ENCODE data around the gene TXNDC15. TPM values are rescaled to one million over a fixed set of nuclear protein-coding genes. Genes with fewer than 3 reads are reported as not detected.

TXNDC15 gene
- total RNA-seq, 1 experiment from 2014 or later: 47.4 TPM

DNA sequence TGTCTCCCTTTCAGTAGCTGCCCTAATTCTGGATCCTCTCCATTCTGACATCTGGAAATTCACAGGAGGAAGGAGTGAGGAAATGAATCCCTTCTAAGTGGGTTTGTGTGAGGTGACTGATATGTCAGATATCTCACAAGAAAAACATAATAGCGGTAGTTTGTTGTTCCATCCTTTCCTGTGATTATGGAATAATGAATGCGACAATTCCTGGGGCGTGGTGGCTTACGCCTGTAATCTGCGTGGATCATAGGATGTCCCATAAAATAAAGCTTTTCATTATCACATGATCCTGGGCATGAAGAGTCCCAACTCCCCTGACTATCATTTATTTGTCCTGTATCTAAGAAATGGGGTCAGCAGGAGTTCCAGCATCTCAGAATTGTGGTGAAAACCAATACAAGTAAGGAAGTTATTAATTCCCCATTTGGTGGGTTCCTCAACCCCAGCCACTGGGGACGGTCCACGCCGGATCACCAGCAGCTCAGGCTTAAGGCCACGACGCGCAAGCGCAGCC is 28.8 kb upstream of the TXNDC15 start:
- DNase-seq (ENCODE audit: low read depth, low spot score) (no peak), ATAC-seq (peak; percentile 7)
- in situ Hi-C loops (cut with HindIII; ENCODE audit: low pct_unique_long_range_greater_than_20kb, low sequenced_read_pairs) (no loop called here), intact Hi-C loops (cut with micrococcal nuclease; ENCODE audit: unreplicated experiment) (no loop called here)
- H3K27ac ChIP-seq (ENCODE audit: low read length): peak overlapping the region; percentile 94
- H3K4me3 ChIP-seq (ENCODE audit: low read depth in 2 of 2, low read length in 2 of 2): peak overlapping the region; percentile 73 to 88
- ChIA-PET CTCF (no interaction called here), POLR2A (interaction anchor here (0.5 to 1.0 kb wide), 3 partner anchors 59 to 258 kb away, joined by 3 to 7 read pairs (median 4); partner anchors contain the start of gene PCBD2)
- H3K9me3 ChIP-seq (ENCODE audit: control insufficient read depth, insufficient read depth, low read depth, low read length): no peaks in the 10 kb centered on the region
- peaks cover 6% of the 10 kb centered on the region for H3K36me3 ChIP-seq (ENCODE audit: control insufficient read depth, insufficient read depth, low read length)
- no peaks in the 10 kb centered on the region for H3K27me3 ChIP-seq (ENCODE audit: control insufficient read depth, insufficient read depth, low read length)
- BruUV-seq (replicated peaks): no TSS peak
- H3K4me1 ChIP-seq (ENCODE audit: control insufficient read depth, insufficient read depth, low read length): peaks cover 10% of the 10 kb centered on the region
- TF ChIP-seq POLR2AphosphoS5 (IDR thresholded peaks at IDR 0.05; ENCODE audit: low read depth, low read length): no peak
- no peak for TF ChIP-seq SIN3A (IDR thresholded peaks at IDR 0.05; ENCODE audit: borderline replicate concordance, insufficient read depth, low read depth, low read length)
- TF ChIP-seq, protein P1, sequence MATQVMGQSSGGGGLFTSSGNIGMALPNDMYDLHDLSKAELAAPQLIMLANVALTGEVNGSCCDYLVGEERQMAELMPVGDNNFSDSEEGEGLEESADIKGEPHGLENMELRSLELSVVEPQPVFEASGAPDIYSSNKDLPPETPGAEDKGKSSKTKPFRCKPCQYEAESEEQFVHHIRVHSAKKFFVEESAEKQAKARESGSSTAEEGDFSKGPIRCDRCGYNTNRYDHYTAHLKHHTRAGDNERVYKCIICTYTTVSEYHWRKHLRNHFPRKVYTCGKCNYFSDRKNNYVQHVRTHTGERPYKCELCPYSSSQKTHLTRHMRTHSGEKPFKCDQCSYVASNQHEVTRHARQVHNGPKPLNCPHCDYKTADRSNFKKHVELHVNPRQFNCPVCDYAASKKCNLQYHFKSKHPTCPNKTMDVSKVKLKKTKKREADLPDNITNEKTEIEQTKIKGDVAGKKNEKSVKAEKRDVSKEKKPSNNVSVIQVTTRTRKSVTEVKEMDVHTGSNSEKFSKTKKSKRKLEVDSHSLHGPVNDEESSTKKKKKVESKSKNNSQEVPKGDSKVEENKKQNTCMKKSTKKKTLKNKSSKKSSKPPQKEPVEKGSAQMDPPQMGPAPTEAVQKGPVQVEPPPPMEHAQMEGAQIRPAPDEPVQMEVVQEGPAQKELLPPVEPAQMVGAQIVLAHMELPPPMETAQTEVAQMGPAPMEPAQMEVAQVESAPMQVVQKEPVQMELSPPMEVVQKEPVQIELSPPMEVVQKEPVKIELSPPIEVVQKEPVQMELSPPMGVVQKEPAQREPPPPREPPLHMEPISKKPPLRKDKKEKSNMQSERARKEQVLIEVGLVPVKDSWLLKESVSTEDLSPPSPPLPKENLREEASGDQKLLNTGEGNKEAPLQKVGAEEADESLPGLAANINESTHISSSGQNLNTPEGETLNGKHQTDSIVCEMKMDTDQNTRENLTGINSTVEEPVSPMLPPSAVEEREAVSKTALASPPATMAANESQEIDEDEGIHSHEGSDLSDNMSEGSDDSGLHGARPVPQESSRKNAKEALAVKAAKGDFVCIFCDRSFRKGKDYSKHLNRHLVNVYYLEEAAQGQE (IDR thresholded peaks at IDR 0.05; ENCODE audit: insufficient read depth in 1 of 2, low read depth in 2 of 2, low read length in 1 of 2): no peak
- TF ChIP-seq, protein P2, sequence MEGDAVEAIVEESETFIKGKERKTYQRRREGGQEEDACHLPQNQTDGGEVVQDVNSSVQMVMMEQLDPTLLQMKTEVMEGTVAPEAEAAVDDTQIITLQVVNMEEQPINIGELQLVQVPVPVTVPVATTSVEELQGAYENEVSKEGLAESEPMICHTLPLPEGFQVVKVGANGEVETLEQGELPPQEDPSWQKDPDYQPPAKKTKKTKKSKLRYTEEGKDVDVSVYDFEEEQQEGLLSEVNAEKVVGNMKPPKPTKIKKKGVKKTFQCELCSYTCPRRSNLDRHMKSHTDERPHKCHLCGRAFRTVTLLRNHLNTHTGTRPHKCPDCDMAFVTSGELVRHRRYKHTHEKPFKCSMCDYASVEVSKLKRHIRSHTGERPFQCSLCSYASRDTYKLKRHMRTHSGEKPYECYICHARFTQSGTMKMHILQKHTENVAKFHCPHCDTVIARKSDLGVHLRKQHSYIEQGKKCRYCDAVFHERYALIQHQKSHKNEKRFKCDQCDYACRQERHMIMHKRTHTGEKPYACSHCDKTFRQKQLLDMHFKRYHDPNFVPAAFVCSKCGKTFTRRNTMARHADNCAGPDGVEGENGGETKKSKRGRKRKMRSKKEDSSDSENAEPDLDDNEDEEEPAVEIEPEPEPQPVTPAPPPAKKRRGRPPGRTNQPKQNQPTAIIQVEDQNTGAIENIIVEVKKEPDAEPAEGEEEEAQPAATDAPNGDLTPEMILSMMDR (IDR thresholded peaks at IDR 0.05): no peak
- TF ChIP-seq TCF7L2 (IDR thresholded peaks at IDR 0.05; ENCODE audit: low read depth, low read length): no peak

DNA sequence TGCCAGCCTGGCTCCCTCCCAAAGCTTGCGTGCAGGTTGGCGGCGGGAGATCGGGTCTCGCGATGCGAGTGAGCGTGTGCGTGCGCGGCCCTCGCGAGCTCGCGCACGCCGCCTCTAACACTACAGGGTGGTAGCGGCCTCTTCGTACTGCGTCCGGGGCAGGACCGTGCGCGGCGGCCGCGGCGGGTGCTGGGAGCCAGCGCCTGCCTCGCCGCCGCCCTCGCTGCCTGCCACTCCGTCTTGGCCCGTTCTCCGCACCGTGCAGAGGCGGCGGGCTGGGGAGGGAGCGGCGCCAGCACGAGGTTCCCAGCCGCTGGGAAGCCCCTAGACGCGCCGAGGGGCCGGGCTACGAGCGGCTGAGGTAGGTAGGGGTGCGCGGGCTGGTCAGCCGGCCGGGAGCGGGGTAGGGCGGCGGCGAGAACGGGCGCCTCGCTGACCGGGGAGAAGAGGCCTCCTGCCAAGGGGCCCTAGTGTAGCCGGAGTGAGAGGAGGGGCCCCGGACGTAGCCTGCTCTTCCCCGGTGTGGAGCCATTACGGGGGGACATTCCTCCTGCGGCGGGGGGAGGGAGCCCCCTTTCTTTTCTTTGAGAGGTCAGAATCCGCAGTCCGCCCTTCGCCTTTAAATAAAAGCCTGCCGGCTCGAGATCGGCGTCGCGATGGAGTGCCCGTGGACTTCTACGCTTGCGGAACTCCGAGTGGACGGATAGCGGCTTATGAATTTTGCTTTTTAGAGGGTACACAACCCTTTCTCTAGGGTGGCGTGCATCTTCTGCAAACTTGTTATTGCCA is 28.1 kb upstream of the TXNDC15 start, which contains the start of gene C5orf24:
Gene C5orf24, plus strand, starts transcription at position 117 of the 789 bp plus-strand sequence. CDS start 8,933 bp downstream, outside the sequence.
- POLR2A ChIA-PET: interaction anchor here (0.5 to 1.0 kb wide), 3 partner anchors 58 to 259 kb away, joined by 3 to 7 read pairs (median 4); partner anchors contain the start of gene PCBD2
- DNase-seq (ENCODE audit: low read depth, low spot score): peak; percentile 88
- H3K4me3 ChIP-seq (ENCODE audit: low read depth in 2 of 2, low read length in 2 of 2): peak within 1 kb of the TSS; percentile 73 to 88
- ATAC-seq: peak; percentile 98
- CTCF ChIA-PET: no interaction called here
- H3K27ac ChIP-seq (ENCODE audit: low read length): peak within 1 kb of the TSS; percentile 94
- H3K4me1 ChIP-seq (ENCODE audit: control insufficient read depth, insufficient read depth, low read length): peaks cover 12% of the 10 kb centered on the region
- peaks cover 6% of the 10 kb centered on the region for H3K36me3 ChIP-seq (ENCODE audit: control insufficient read depth, insufficient read depth, low read length)
- in situ Hi-C loops (cut with HindIII; ENCODE audit: low pct_unique_long_range_greater_than_20kb, low sequenced_read_pairs) (no loop called here), intact Hi-C loops (cut with micrococcal nuclease; ENCODE audit: unreplicated experiment) (no loop called here)
- no peaks in the 10 kb centered on the region for H3K9me3 ChIP-seq (ENCODE audit: control insufficient read depth, insufficient read depth, low read depth, low read length)
- TF ChIP-seq, protein P1 (IDR thresholded peaks at IDR 0.05; ENCODE audit: insufficient read depth in 1 of 2, low read depth in 2 of 2, low read length in 1 of 2): no peak
- TF ChIP-seq TCF7L2 (IDR thresholded peaks at IDR 0.05; ENCODE audit: low read depth, low read length): no peak
- TF ChIP-seq SIN3A (IDR thresholded peaks at IDR 0.05; ENCODE audit: borderline replicate concordance, insufficient read depth, low read depth, low read length): peak; percentile 89; the same call in 1 of the 2 replicates
- peak; percentile 98 for TF ChIP-seq POLR2AphosphoS5 (IDR thresholded peaks at IDR 0.05; ENCODE audit: low read depth, low read length)
- H3K27me3 ChIP-seq (ENCODE audit: control insufficient read depth, insufficient read depth, low read length): no peaks in the 10 kb centered on the region
- BruUV-seq (replicated peaks): no TSS peak
